Raji (cell line): ENCODE results near the gene CCDC60.

Source experiments
- POLR2A ChIP-seq: IDR thresholded peaks from 2 replicates; pipeline ENCODE4 v1.6.1; 2011; ENCODE audit warnings: low read depth, low read length, control low read depth; ENCODE audit not compliant: insufficient read depth

The CCDC60 gene

GRCh38 chr12:119486599-119487154 lies 152.1 kb downstream of the CCDC60 start:
- TF ChIP-seq POLR2A, result no peak

- no peak for TF ChIP-seq POLR2A
Measured at GRCh38 chr12:119491814-119492213, 157.3 kb downstream of the CCDC60 start.

GRCh38 chr12:119500209-119500608 lies 165.7 kb downstream of the CCDC60 start:
- TF ChIP-seq POLR2A, result no peak

- no peak for TF ChIP-seq POLR2A
Measured at GRCh38 chr12:119501052-119501451, 166.5 kb downstream of the CCDC60 start.

- no peak for TF ChIP-seq POLR2A
Measured at GRCh38 chr12:119505001-119505400, 170.5 kb downstream of the CCDC60 start.

GRCh38 chr12:119512772-119513497 lies 178.4 kb downstream of the CCDC60 start:
- no peak for TF ChIP-seq POLR2A

- TF ChIP-seq POLR2A, result no peak
Measured at GRCh38 chr12:119528241-119528640, 193.7 kb downstream of the CCDC60 start.

GRCh38 chr12:119540476-119540875 lies 205.9 kb downstream of the CCDC60 start:
- no peak for TF ChIP-seq POLR2A

- TF ChIP-seq POLR2A, result no peak
Measured at GRCh38 chr12:119544765-119545625, 210.5 kb downstream of the CCDC60 start.

- no peak for TF ChIP-seq POLR2A
Measured at GRCh38 chr12:119546340-119546739, 211.8 kb downstream of the CCDC60 start.

GRCh38 chr12:119547001-119547400 lies 212.5 kb downstream of the CCDC60 start:
- TF ChIP-seq POLR2A, result no peak

GRCh38 chr12:119556854-119557253 lies 222.3 kb downstream of the CCDC60 start:
- no peak for TF ChIP-seq POLR2A

- TF ChIP-seq POLR2A, result no peak
Measured at GRCh38 chr12:119565404-119565803, 230.9 kb downstream of the CCDC60 start.

GRCh38 chr12:119570771-119571170 lies 236.2 kb downstream of the CCDC60 start:
- no peak for TF ChIP-seq POLR2A

GRCh38 chr12:119573086-119573485 lies 238.6 kb downstream of the CCDC60 start:
- TF ChIP-seq POLR2A, result no peak

- no peak for TF ChIP-seq POLR2A
Measured at GRCh38 chr12:119574255-119574654, 239.7 kb downstream of the CCDC60 start.
